Stimulated activated CD8-positive, alpha-beta memory T cell treated with anti-CD3 and anti-CD28 coated beads, Interleukin-12 subunit alpha, Interleukin-12 subunit beta, amount 100 ng/mL, for 24 hours (primary cell): ENCODE data around the gene DPEP1.

Experiments used
- DNase-seq: peaks from one replicate; pipeline ENCODE4 v3.0.0-alpha.2; 2020; ENCODE audit errors: extremely low read depth

Gene DPEP1

GRCh38 chr16:89599451-89599858, 14.0 kb upstream of the DPEP1 start:
- DNase-seq, result no peak

GRCh38 chr16:89599902-89600301, 13.5 kb upstream of the DPEP1 start:
- no peak for DNase-seq

- DNase-seq, result no peak
These were observed 13.0 kb upstream of the DPEP1 start for GRCh38 chr16:89600427-89600826.

- no peak for DNase-seq
These were observed 12.5 kb upstream of the DPEP1 start for GRCh38 chr16:89600956-89601355.

- DNase-seq, result no peak
These were observed 11.6 kb upstream of the DPEP1 start for GRCh38 chr16:89601906-89602272.

GRCh38 chr16:89602273-89602951, 11.0 kb upstream of the DPEP1 start:
- DNase-seq, result peak; percentile 41

GRCh38 chr16:89602952-89603590, 10.4 kb upstream of the DPEP1 start:
- DNase-seq, result no peak

GRCh38 chr16:89604764-89605163, 8.7 kb upstream of the DPEP1 start:
- DNase-seq, result no peak

- DNase-seq, result no peak
These were observed 8.1 kb upstream of the DPEP1 start for GRCh38 chr16:89605186-89605970.

- DNase-seq, result no peak
These were observed 7.4 kb upstream of the DPEP1 start for GRCh38 chr16:89606006-89606405.

GRCh38 chr16:89607453-89607852, 6.0 kb upstream of the DPEP1 start:
- no peak for DNase-seq

GRCh38 chr16:89607937-89608740, 5.3 kb upstream of the DPEP1 start:
- no peak for DNase-seq

- no peak for DNase-seq
These were observed 3.4 kb upstream of the DPEP1 start for GRCh38 chr16:89610108-89610453.

GRCh38 chr16:89612415-89613166, 851 bp upstream of the DPEP1 start:
- DNase-seq, result no peak

GRCh38 chr16:89613954-89614459, 565 bp downstream of the DPEP1 start:
- DNase-seq, result no peak

- DNase-seq, result no peak
These were observed 1.7 kb downstream of the DPEP1 start for GRCh38 chr16:89615176-89615575.

GRCh38 chr16:89615596-89616090, 2.2 kb downstream of the DPEP1 start:
- DNase-seq, result no peak

- DNase-seq, result no peak
These were observed 3.2 kb downstream of the DPEP1 start for GRCh38 chr16:89616623-89617022.

- no peak for DNase-seq
These were observed 3.6 kb downstream of the DPEP1 start for GRCh38 chr16:89617036-89617435.

GRCh38 chr16:89618109-89618998, 4.9 kb downstream of the DPEP1 start:
- no peak for DNase-seq
